ENCODE results near the gene TXNDC12.

- no peak for TF ChIP-seq CTCF (IDR thresholded peaks at IDR 0.05)
- no peak for TF ChIP-seq POLR2A (IDR thresholded peaks at IDR 0.05)
Observed at GRCh38 chr1:52080014-52080415, 25.0 kb upstream of the TXNDC12 start.

Measured in adrenal gland (tissue), 5 donors.